Measurements from ENCODE around the gene ABCB7.

ABCB7 gene

GRCh38 chrX:75107863-75108509 is 48.1 kb downstream of the ABCB7 start:
- no peak for ATAC-seq

GRCh38 chrX:75106772-75107171 is 49.3 kb downstream of the ABCB7 start:
- TF ChIP-seq SNAI2 (CRISPR knock-in tag; IDR thresholded peaks at IDR 0.05): no peak
- TF ChIP-seq PATZ1 (CRISPR knock-in tag; IDR thresholded peaks at IDR 0.05; ENCODE audit: borderline replicate concordance): no peak
- no peak for TF ChIP-seq CSDC2 (CRISPR knock-in tag; IDR thresholded peaks at IDR 0.05)
- no peak for TF ChIP-seq ZNF70 (CRISPR knock-in tag; IDR thresholded peaks at IDR 0.05)
- no peak for TF ChIP-seq POU6F1 (CRISPR knock-in tag; IDR thresholded peaks at IDR 0.05; ENCODE audit: borderline replicate concordance, low read depth)
- no peak for TF ChIP-seq PPARA (CRISPR knock-in tag; IDR thresholded peaks at IDR 0.05; ENCODE audit: borderline replicate concordance)
- no peak for TF ChIP-seq ZNF8 (CRISPR knock-in tag; IDR thresholded peaks at IDR 0.05)
- ATAC-seq: no peak

More at GRCh38 chrX:75107863-75108509, 48.1 kb downstream of the ABCB7 start:
- TF ChIP-seq RARB (CRISPR knock-in tag; IDR thresholded peaks at IDR 0.05) (no peak), CSDC2 (CRISPR knock-in tag; IDR thresholded peaks at IDR 0.05) (no peak)

- no peak for ATAC-seq
- no peak for TF ChIP-seq PATZ1 (CRISPR knock-in tag; IDR thresholded peaks at IDR 0.05; ENCODE audit: borderline replicate concordance)
- TF ChIP-seq ZNF565 (CRISPR knock-in tag; conservative IDR thresholded peaks at IDR 0.05; ENCODE audit: low read depth): no peak
Observed at GRCh38 chrX:75096331-75096730, 59.8 kb downstream of the ABCB7 start.

- TF ChIP-seq TCF4 (CRISPR knock-in tag; IDR thresholded peaks at IDR 0.05; ENCODE audit: borderline replicate concordance) (no peak), ARNTL (CRISPR knock-in tag; IDR thresholded peaks at IDR 0.05; ENCODE audit: borderline replicate concordance, low read depth) (no peak), ZFP30 (CRISPR knock-in tag; IDR thresholded peaks at IDR 0.05) (no peak), PPARA (CRISPR knock-in tag; IDR thresholded peaks at IDR 0.05; ENCODE audit: borderline replicate concordance) (no peak), ZNF8 (CRISPR knock-in tag; IDR thresholded peaks at IDR 0.05) (no peak), ZNF565 (CRISPR knock-in tag; conservative IDR thresholded peaks at IDR 0.05; ENCODE audit: low read depth) (no peak), CREB5 (CRISPR knock-in tag; IDR thresholded peaks at IDR 0.05; ENCODE audit: low read depth) (no peak), OSR1 (CRISPR knock-in tag; IDR thresholded peaks at IDR 0.05) (no peak), ESRRG (CRISPR knock-in tag; IDR thresholded peaks at IDR 0.05) (no peak), PATZ1 (CRISPR knock-in tag; IDR thresholded peaks at IDR 0.05; ENCODE audit: borderline replicate concordance) (no peak), SNAI2 (CRISPR knock-in tag; IDR thresholded peaks at IDR 0.05) (no peak), CSDC2 (CRISPR knock-in tag; IDR thresholded peaks at IDR 0.05) (no peak), GLIS3 (CRISPR knock-in tag; IDR thresholded peaks at IDR 0.05) (no peak), ISL1 (CRISPR knock-in tag; IDR thresholded peaks at IDR 0.05) (no peak), BACH2 (CRISPR knock-in tag; IDR thresholded peaks at IDR 0.05; ENCODE audit: borderline replicate concordance) (no peak), POU6F1 (CRISPR knock-in tag; IDR thresholded peaks at IDR 0.05; ENCODE audit: borderline replicate concordance, low read depth) (no peak), ZFP3 (CRISPR knock-in tag; IDR thresholded peaks at IDR 0.05) (no peak), RARB (CRISPR knock-in tag; IDR thresholded peaks at IDR 0.05) (no peak), ZNF70 (CRISPR knock-in tag; IDR thresholded peaks at IDR 0.05) (no peak)
- ATAC-seq: no peak
Observed at GRCh38 chrX:75086731-75087195, 69.3 kb downstream of the ABCB7 start.

All from SK-N-SH treated with all-trans-retinoic acid at 6 μM for 48 hours (cell line).